HepG2 (cell line): ENCODE measurements around the gene MAFB. TPM values are rescaled to one million over a fixed set of nuclear protein-coding genes. Genes with fewer than 3 reads are reported as not detected.

Experiments
- CENPT ChIP-seq: sonication (generic); formaldehyde crosslinking; IDR thresholded peaks from 2 replicates; pipeline ENCODE4 v1.8.0; 2022; ENCODE audit warnings: low read depth, mild to moderate bottlenecking, moderate library complexity, missing genetic modification reagents
- GATAD2A ChIP-seq: IDR thresholded peaks from 2 replicates; pipeline ENCODE4 v1.6.1; 2016
- NCOA2 ChIP-seq: sonication (generic); formaldehyde crosslinking; IDR thresholded peaks from 2 replicates; pipeline ENCODE4 v1.8.0; 2022; ENCODE audit warnings: inconsistent platforms
- NFYB ChIP-seq: sonication (generic); formaldehyde crosslinking; IDR thresholded peaks from 2 replicates; pipeline ENCODE4 v1.4.0; 2020; ENCODE audit warnings: missing genetic modification reagents
- REPIN1 ChIP-seq: sonication (generic); formaldehyde crosslinking; IDR thresholded peaks from 2 replicates; pipeline ENCODE4 v1.8.0; 2022; ENCODE audit warnings: missing genetic modification reagents, low read depth, mild to moderate bottlenecking, borderline replicate concordance
- SMARCC2 ChIP-seq: fragments of 450-650 bp; IDR thresholded peaks from 2 replicates; pipeline ENCODE4 v1.6.1; 2017; ENCODE audit warnings: antibody characterized with exemption, mild to moderate bottlenecking
- SP5 ChIP-seq: IDR thresholded peaks from 2 replicates; pipeline ENCODE4 v1.6.1; 2016; ENCODE audit warnings: low read depth, borderline replicate concordance
- SRY ChIP-seq: sonication (generic); formaldehyde crosslinking; IDR thresholded peaks from 2 replicates; pipeline ENCODE4 v1.8.0; 2022; ENCODE audit warnings: mild to moderate bottlenecking, missing genetic modification reagents
- ZBTB7A ChIP-seq: sonication (generic); formaldehyde crosslinking; IDR thresholded peaks from 2 replicates; pipeline ENCODE4 v1.8.0; 2022; ENCODE audit warnings: mild to moderate bottlenecking, missing genetic modification reagents
- ZNF232 ChIP-seq: sonication (generic); formaldehyde crosslinking; IDR thresholded peaks from 2 replicates; pipeline ENCODE4 v1.4.0; 2020; ENCODE audit warnings: missing genetic modification reagents, borderline replicate concordance
- ZNF253 ChIP-seq: sonication (generic); formaldehyde crosslinking; IDR thresholded peaks from 2 replicates; pipeline ENCODE4 v1.8.0; 2022; ENCODE audit warnings: mild to moderate bottlenecking, missing genetic modification reagents, borderline replicate concordance
- ZNF282 ChIP-seq: fragments of 450-650 bp; IDR thresholded peaks from 2 replicates; pipeline ENCODE4 v1.6.1; 2018; ENCODE audit not compliant: partially characterized antibody
- ZNF382 ChIP-seq: sonication (generic); formaldehyde crosslinking; IDR thresholded peaks from 2 replicates; pipeline ENCODE4 v1.5.0; 2020; ENCODE audit warnings: missing genetic modification reagents, mild to moderate bottlenecking, borderline replicate concordance
- ZNF709 ChIP-seq: sonication (generic); formaldehyde crosslinking; IDR thresholded peaks from 2 replicates; pipeline ENCODE4 v1.5.0; 2020; ENCODE audit warnings: mild to moderate bottlenecking, missing genetic modification reagents
- ZNF724P ChIP-seq: sonication (generic); formaldehyde crosslinking; IDR thresholded peaks from 2 replicates; pipeline ENCODE4 v1.8.0; 2022; ENCODE audit warnings: missing genetic modification reagents, borderline replicate concordance
- ZNF749 ChIP-seq: sonication (generic); formaldehyde crosslinking; IDR thresholded peaks from 2 replicates; pipeline ENCODE4 v1.8.0; 2022; ENCODE audit warnings: mild to moderate bottlenecking, missing genetic modification reagents, moderate library complexity, borderline replicate concordance
- ZNF772 ChIP-seq: sonication (generic); formaldehyde crosslinking; IDR thresholded peaks from 2 replicates; pipeline ENCODE4 v1.5.0; 2020; ENCODE audit warnings: mild to moderate bottlenecking, missing genetic modification reagents
- ZNF773 ChIP-seq: sonication (generic); formaldehyde crosslinking; IDR thresholded peaks from 2 replicates; pipeline ENCODE4 v1.4.0; 2020; ENCODE audit warnings: missing genetic modification reagents, borderline replicate concordance
- ZNF790 ChIP-seq: sonication (generic); formaldehyde crosslinking; IDR thresholded peaks from 2 replicates; pipeline ENCODE4 v1.8.0; 2022; ENCODE audit warnings: missing genetic modification reagents, mild to moderate bottlenecking, borderline replicate concordance
- ZNF841 ChIP-seq: sonication (generic); formaldehyde crosslinking; IDR thresholded peaks from 2 replicates; pipeline ENCODE4 v1.8.1; 2023; ENCODE audit warnings: missing genetic modification reagents, borderline replicate concordance
- ZSCAN20 ChIP-seq: sonication (generic); formaldehyde crosslinking; IDR thresholded peaks from 2 replicates; pipeline ENCODE4 v1.4.0; 2020; ENCODE audit warnings: missing genetic modification reagents, mild to moderate bottlenecking, borderline replicate concordance
- polyA plus RNA-seq, 8 experiments: library from polyadenylated mRNA; depleted of rRNA in 3 of 8; stranded (reverse) in 7 of 8; unstranded in 1 of 8; fragments of >200 nt; fragmentation: Illumina TruSeq in 4 of 8; extraction: Trizol in 4 of 8; gene quantifications; 2 replicates each; pipeline versions ENCODE4 v1.2.1 to v1.2.3, GENCODE V29; 2011 to 2016; ENCODE audit warnings: low read depth in 4 of 8, missing spikeins in 1 of 8, mixed read lengths in 1 of 8; ENCODE audit not compliant: insufficient read depth in 1 of 8
- total RNA-seq, 5 experiments: library from RNA; depleted of rRNA; stranded (reverse); fragments of >200 nt; fragmentation: Illumina TruSeq; extraction: Trizol; gene quantifications; 2 replicates each; pipeline ENCODE4 v1.2.3, GENCODE V29; 2016; ENCODE audit warnings: low read depth in 1 of 5
- TF ChIP-seq, protein P1 (sequence below): IDR thresholded peaks from 2 replicates; pipeline ENCODE4 v1.6.1; 2016; ENCODE audit warnings: low read depth, borderline replicate concordance
- TF ChIP-seq, protein P2 (sequence below), 2 experiments: fragments of 450-650 bp in 1 of 2; sonication (generic) in 1 of 2; formaldehyde crosslinking; IDR thresholded peaks; 2 replicates each; pipeline versions ENCODE4 v1.5.0 to v1.8.0; 2020 to 2022; ENCODE audit warnings: mild to moderate bottlenecking in 1 of 2, missing genetic modification reagents in 1 of 2
- TF ChIP-seq, protein P3 (sequence below): sonication (generic); formaldehyde crosslinking; IDR thresholded peaks from 2 replicates; pipeline ENCODE4 v1.4.0; 2020; ENCODE audit warnings: missing genetic modification reagents
- TF ChIP-seq, protein P4 (sequence below): sonication (generic); formaldehyde crosslinking; IDR thresholded peaks from 2 replicates; pipeline ENCODE4 v1.8.0; 2022; ENCODE audit warnings: mild to moderate bottlenecking, missing genetic modification reagents, moderate library complexity
- TF ChIP-seq, protein P5 (sequence below): IDR thresholded peaks from 2 replicates; pipeline ENCODE4 v1.6.1; 2016

MAFB gene
- total and polyA plus RNA-seq, 2 of the 13 experiments (the other 11 are each of a cell fraction or from before 2014, with no cell fraction given) = 0.08 to 0.11 TPM

DNA sequence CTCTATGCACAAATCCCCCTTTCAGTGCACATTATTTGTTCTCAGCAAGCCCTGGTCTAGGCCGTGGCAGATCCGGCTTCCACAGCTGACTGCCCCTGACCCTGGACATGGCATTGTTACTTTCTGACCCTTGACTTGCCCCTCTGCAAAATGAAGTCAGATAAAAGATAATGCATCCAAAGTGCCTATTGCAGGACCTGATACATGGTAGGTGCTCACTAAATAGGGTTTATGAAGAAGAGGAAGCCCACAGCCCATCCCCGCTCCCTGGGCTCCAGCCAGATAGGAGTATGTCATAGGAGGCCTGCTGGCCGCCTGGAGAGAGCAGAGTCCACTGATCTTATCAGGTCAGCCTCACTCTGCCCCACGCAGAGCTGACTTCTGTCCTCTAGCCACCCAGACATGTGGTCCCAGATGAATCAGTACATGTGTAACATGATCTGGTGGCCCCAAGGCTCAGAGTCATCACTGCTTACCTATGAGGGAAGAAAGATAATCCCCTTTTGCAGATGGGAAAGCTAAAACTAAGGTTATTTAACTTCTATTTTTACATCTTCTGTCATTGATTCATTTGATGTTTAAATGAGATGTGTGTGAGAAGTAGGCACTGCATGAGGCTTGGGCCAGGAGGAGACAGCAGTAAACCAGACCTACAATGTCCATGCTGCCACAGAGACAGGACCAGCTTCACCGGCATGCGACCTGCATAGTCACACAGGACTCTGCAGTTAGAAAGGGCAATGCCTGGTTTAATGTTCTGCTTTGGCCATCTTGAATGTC, 20.4 kb downstream of the MAFB start (continued):
- TF ChIP-seq ZNF724P (0 out of 2 replicates have a peak, but pooled peaks have one; percentile 29), REPIN1 (CRISPR knock-in tag) (peak; percentile 87), ZNF709 (CRISPR knock-in tag) (no peak), ZNF282 (no peak), ZBTB7A (no peak), SRY (CRISPR knock-in tag) (no peak), ZNF790 (CRISPR knock-in tag) (no peak), GATAD2A (CRISPR knock-in tag) (peak; percentile 92), ZNF749 (no peak), ZNF232 (CRISPR knock-in tag) (no peak), SP5 (CRISPR knock-in tag) (no peak), ZSCAN20 (CRISPR knock-in tag) (no peak), ZNF773 (CRISPR knock-in tag) (no peak), ZNF382 (CRISPR knock-in tag) (no peak), SMARCC2 (no peak), ZNF841 (CRISPR knock-in tag) (no peak), ZNF253 (no peak), NCOA2 (peak; percentile 61; the same call in 1 of the 2 replicates), ZNF772 (CRISPR knock-in tag) (peak; percentile 85), CENPT (no peak), NFYB (CRISPR knock-in tag) (no peak)
- TF ChIP-seq, protein P1, sequence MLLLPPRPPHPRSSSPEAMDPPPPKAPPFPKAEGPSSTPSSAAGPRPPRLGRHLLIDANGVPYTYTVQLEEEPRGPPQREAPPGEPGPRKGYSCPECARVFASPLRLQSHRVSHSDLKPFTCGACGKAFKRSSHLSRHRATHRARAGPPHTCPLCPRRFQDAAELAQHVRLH (CRISPR knock-in tag) = no peak
- TF ChIP-seq, protein P2, sequence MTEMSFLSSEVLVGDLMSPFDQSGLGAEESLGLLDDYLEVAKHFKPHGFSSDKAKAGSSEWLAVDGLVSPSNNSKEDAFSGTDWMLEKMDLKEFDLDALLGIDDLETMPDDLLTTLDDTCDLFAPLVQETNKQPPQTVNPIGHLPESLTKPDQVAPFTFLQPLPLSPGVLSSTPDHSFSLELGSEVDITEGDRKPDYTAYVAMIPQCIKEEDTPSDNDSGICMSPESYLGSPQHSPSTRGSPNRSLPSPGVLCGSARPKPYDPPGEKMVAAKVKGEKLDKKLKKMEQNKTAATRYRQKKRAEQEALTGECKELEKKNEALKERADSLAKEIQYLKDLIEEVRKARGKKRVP (CRISPR knock-in tag; IDR thresholded peaks at IDR 0.05) = 0 out of 4 replicates have a peak, but pooled peaks of 1 of the 2 experiments have one; percentile 49
- TF ChIP-seq, protein P3, sequence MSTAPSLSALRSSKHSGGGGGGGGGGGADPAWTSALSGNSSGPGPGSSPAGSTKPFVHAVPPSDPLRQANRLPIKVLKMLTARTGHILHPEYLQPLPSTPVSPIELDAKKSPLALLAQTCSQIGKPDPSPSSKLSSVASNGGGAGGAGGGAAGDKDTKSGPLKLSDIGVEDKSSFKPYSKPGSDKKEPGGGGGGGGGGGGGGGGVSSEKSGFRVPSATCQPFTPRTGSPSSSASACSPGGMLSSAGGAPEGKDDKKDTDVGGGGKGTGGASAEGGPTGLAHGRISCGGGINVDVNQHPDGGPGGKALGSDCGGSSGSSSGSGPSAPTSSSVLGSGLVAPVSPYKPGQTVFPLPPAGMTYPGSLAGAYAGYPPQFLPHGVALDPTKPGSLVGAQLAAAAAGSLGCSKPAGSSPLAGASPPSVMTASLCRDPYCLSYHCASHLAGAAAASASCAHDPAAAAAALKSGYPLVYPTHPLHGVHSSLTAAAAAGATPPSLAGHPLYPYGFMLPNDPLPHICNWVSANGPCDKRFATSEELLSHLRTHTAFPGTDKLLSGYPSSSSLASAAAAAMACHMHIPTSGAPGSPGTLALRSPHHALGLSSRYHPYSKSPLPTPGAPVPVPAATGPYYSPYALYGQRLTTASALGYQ = no peak
- TF ChIP-seq, protein P4, sequence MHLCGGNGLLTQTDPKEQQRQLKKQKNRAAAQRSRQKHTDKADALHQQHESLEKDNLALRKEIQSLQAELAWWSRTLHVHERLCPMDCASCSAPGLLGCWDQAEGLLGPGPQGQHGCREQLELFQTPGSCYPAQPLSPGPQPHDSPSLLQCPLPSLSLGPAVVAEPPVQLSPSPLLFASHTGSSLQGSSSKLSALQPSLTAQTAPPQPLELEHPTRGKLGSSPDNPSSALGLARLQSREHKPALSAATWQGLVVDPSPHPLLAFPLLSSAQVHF (CRISPR knock-in tag) = no peak
- TF ChIP-seq, protein P5, sequence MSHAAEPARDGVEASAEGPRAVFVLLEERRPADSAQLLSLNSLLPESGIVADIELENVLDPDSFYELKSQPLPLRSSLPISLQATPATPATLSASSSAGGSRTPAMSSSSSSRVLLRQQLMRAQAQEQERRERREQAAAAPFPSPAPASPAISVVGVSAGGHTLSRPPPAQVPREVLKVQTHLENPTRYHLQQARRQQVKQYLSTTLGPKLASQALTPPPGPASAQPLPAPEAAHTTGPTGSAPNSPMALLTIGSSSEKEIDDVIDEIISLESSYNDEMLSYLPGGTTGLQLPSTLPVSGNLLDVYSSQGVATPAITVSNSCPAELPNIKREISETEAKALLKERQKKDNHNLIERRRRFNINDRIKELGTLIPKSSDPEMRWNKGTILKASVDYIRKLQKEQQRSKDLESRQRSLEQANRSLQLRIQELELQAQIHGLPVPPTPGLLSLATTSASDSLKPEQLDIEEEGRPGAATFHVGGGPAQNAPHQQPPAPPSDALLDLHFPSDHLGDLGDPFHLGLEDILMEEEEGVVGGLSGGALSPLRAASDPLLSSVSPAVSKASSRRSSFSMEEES (CRISPR knock-in tag) = peak; percentile 81
